Mesenchymal stem cell (in vitro differentiated cells and primary cell): ENCODE results near the gene BRCA1.
"Not testable (repeated sequence)": the region's sequence is repeated elsewhere in the genome, so short reads cannot be mapped to it uniquely, and the experiment has no call there.

Experiments used
- DNase-seq: peaks from one replicate; pipeline ENCODE4 v3.0.0-alpha.2; 2013
- H2AFZ ChIP-seq: one replicate; pipeline ENCODE4 v1.6.1; 2013; ENCODE audit warnings: low read depth, mild to moderate bottlenecking, control low read depth, inconsistent platforms, low read length, moderate library complexity
- H2AK5ac ChIP-seq: 2 replicates; pipeline ENCODE4 v1.6.1; 2013; ENCODE audit warnings: low read length, moderate library complexity, mild to moderate bottlenecking, inconsistent platforms; ENCODE audit not compliant: severe bottlenecking
- H2BK120ac ChIP-seq: one replicate; pipeline ENCODE4 v1.6.1; 2013; ENCODE audit warnings: low read depth, mild to moderate bottlenecking, inconsistent platforms, low read length, moderate library complexity
- H2BK12ac ChIP-seq, 2 experiments: one replicate each; pipeline ENCODE4 v1.6.1; 2013; ENCODE audit warnings: inconsistent platforms in 2 of 2, low read length in 2 of 2, mild to moderate bottlenecking in 2 of 2, moderate library complexity in 2 of 2, control low read depth in 1 of 2
- H2BK15ac ChIP-seq: one replicate; pipeline ENCODE4 v1.6.1; 2013; ENCODE audit warnings: mild to moderate bottlenecking, low read depth, inconsistent platforms; ENCODE audit not compliant: poor library complexity, severe bottlenecking
- H2BK5ac ChIP-seq: 2 replicates; pipeline ENCODE4 v1.6.1; 2013; ENCODE audit warnings: low read depth, mild to moderate bottlenecking, low read length, control low read depth, inconsistent platforms; ENCODE audit not compliant: poor library complexity, severe bottlenecking
- H3K14ac ChIP-seq, 2 experiments: one replicate each; pipeline ENCODE4 v1.6.1; 2013; ENCODE audit warnings: inconsistent platforms in 2 of 2, low read length in 2 of 2, control low read depth in 1 of 2, mild to moderate bottlenecking in 1 of 2, moderate library complexity in 1 of 2
- H3K18ac ChIP-seq, 2 experiments: one replicate each; pipeline ENCODE4 v1.6.1; 2013; ENCODE audit warnings: inconsistent platforms in 2 of 2, low read length in 2 of 2, control low read depth in 1 of 2, low read depth in 1 of 2, mild to moderate bottlenecking in 1 of 2
- H3K23ac ChIP-seq, 2 experiments: one replicate each; pipeline ENCODE4 v1.6.1; 2013; ENCODE audit warnings: inconsistent platforms in 2 of 2, low read length in 2 of 2, mild to moderate bottlenecking in 2 of 2, moderate library complexity in 2 of 2, control low read depth in 1 of 2
- H3K27ac ChIP-seq: 2 replicates; pipeline ENCODE4 v1.5.1; 2013; ENCODE audit warnings: mild to moderate bottlenecking, moderate library complexity, low read length, control low read depth, inconsistent platforms; ENCODE audit not compliant: poor library complexity, severe bottlenecking
- H3K27me3 ChIP-seq, 2 experiments: 2 replicates each; pipeline versions ENCODE4 v1.6.1 to v1.7.0; 2013; ENCODE audit warnings: low read length in 2 of 2, mild to moderate bottlenecking in 2 of 2, moderate library complexity in 2 of 2, control low read depth in 1 of 2, inconsistent platforms in 1 of 2; ENCODE audit not compliant: control insufficient read depth in 1 of 2, insufficient read depth in 1 of 2
- H3K36me3 ChIP-seq, 2 experiments: 2 replicates each; pipeline versions ENCODE4 v1.6.1 to v1.7.0; 2013; ENCODE audit warnings: low read length in 2 of 2, control low read depth in 1 of 2, inconsistent platforms in 1 of 2, low read depth in 1 of 2, mild to moderate bottlenecking in 1 of 2; ENCODE audit not compliant: insufficient read depth in 2 of 2, control insufficient read depth in 1 of 2
- H3K4ac ChIP-seq, 2 experiments: one replicate each; pipeline ENCODE4 v1.6.1; 2013; ENCODE audit warnings: inconsistent platforms in 2 of 2, low read length in 2 of 2, mild to moderate bottlenecking in 2 of 2, moderate library complexity in 2 of 2, control low read depth in 1 of 2, low read depth in 1 of 2
- H3K4me1 ChIP-seq: 2 replicates; pipeline ENCODE4 v1.6.1; 2013; ENCODE audit warnings: low read depth, low read length, control low read depth; ENCODE audit not compliant: control insufficient read depth, insufficient read depth
- H3K4me2 ChIP-seq: 2 replicates; pipeline ENCODE4 v1.6.1; 2013; ENCODE audit warnings: low read length, mild to moderate bottlenecking, inconsistent platforms; ENCODE audit not compliant: poor library complexity, severe bottlenecking
- H3K4me3 ChIP-seq, 2 experiments: 2 replicates each; pipeline versions ENCODE4 v1.5.1 to v1.7.0; 2013; ENCODE audit warnings: low read length in 2 of 2, mild to moderate bottlenecking in 2 of 2, control low read depth in 1 of 2, low read depth in 1 of 2; ENCODE audit not compliant: insufficient read depth in 1 of 2
- H3K79me1 ChIP-seq: replicated peaks from 2 replicates; pipeline ENCODE4 v1.6.1; 2013; ENCODE audit warnings: mild to moderate bottlenecking, control low read depth, low read length, inconsistent platforms; ENCODE audit not compliant: poor library complexity, severe bottlenecking
- H3K9ac ChIP-seq: 2 replicates; pipeline ENCODE4 v1.7.0; 2013; ENCODE audit warnings: mild to moderate bottlenecking, low read length, moderate library complexity
- H3K9me3 ChIP-seq: 2 replicates; pipeline ENCODE4 v1.7.0; 2013; ENCODE audit warnings: mild to moderate bottlenecking, low read length; ENCODE audit not compliant: control insufficient read depth
- H4K8ac ChIP-seq: one replicate; pipeline ENCODE4 v1.6.1; 2013; ENCODE audit warnings: inconsistent platforms, mild to moderate bottlenecking, low read length, moderate library complexity
- H4K91ac ChIP-seq: one replicate; pipeline ENCODE4 v1.6.1; 2013; ENCODE audit warnings: mild to moderate bottlenecking, low read length, inconsistent platforms
- WGBS: methylation state at CpG from one replicate; pipeline ENCODE4 v1.1.7; 2013; ENCODE audit warnings: mixed read lengths; 5-methylcytosine and 5-hydroxymethylcytosine counted together

BRCA1 gene

DNA sequence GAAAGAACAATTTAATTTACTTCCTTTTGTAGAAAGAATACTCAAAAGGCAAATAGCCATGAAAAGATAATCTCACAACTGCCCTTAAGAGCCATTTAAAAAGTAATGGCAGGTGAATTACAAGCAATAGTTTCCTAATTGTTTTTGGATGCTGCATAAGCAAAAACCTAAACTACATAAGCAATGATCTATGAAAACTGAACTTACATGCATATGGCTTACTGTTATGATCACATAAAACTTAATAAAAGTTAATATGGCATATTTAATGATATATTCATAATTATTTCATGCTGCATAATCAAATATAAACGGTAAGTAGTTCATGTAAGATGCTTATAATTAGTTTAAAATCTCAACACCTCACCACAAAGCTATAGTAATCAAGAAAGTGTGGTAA is 18.6 kb downstream of the BRCA1 start:
- Histone ChIP-seq H3K9ac (no peak overlapping the region), H2BK120ac (no peak overlapping the region), H3K9me3 (no peaks in the 10 kb centered on the region), H2BK5ac (no peak overlapping the region), H3K79me1 (no peaks in the 10 kb centered on the region), H3K4me2 (no peak overlapping the region), H3K4me3 (no peak overlapping the region), H3K4ac (no peak overlapping the region), H2BK15ac (no peak overlapping the region), H3K27me3 (no peaks in the 10 kb centered on the region), H2BK12ac (no peak overlapping the region), H3K23ac (no peak overlapping the region), H3K4me1 (no peaks in the 10 kb centered on the region), H3K27ac (no peak overlapping the region), H2AK5ac (no peak overlapping the region), H3K14ac (no peak overlapping the region), H4K91ac (no peak overlapping the region), H4K8ac (no peak overlapping the region), H3K36me3 (peaks cover 0 to 2% of the 10 kb centered on the region in 2 experiments), H2AFZ (no peak overlapping the region), H3K18ac (no peak overlapping the region)
- WGBS: no CpG with 5 or more reads among the region's 1 CpG
- no peak for DNase-seq

DNA sequence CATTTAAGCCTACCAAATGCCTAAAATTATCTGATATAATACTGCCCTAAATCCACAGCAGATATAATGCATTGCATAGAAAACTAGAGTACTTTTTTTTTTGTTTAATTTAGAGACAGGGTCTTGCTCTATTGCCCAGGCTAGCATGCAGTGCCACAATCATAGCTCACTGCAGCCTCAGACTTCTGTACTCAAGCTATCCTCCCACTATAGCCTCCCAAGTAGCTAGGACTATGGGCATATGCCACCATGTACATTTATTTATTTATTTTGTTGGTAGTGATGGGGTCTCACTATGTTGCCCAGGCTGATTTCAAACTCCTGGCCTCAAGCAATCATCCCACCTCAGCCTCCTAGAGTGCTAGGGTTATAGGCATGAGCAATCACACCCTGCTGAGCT is 20.0 kb downstream of the BRCA1 start:
- Histone ChIP-seq H2AFZ (no peak overlapping the region), H3K4me2 (no peak overlapping the region), H3K9me3 (no peaks in the 10 kb centered on the region), H3K27ac (no peak overlapping the region), H3K14ac (no peak overlapping the region), H4K91ac (no peak overlapping the region), H3K4ac (no peak overlapping the region), H3K4me3 (no peak overlapping the region), H2BK12ac (no peak overlapping the region), H2BK120ac (no peak overlapping the region), H2BK5ac (no peak overlapping the region), H3K4me1 (no peaks in the 10 kb centered on the region), H3K36me3 (peaks cover 0 to 2% of the 10 kb centered on the region in 2 experiments), H3K23ac (no peak overlapping the region), H3K79me1 (no peaks in the 10 kb centered on the region), H3K9ac (no peak overlapping the region), H2AK5ac (no peak overlapping the region), H3K18ac (no peak overlapping the region), H2BK15ac (no peak overlapping the region), H3K27me3 (no peaks in the 10 kb centered on the region), H4K8ac (no peak overlapping the region)
- DNase-seq: no peak

DNA sequence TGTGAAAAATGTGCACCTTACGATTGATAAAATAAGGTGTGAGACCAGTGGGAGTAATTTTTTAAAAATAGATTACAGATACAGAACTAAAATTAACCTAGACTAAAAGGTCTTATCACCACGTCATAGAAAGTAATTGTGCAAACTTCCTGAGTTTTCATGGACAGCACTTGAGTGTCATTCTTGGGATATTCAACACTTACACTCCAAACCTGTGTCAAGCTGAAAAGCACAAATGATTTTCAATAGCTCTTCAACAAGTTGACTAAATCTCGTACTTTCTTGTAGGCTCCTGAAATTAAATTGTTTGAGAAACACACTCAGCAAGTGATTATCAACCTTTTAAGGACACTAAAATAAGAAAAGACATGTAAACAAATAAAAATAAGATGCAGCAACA is 20.5 kb downstream of the BRCA1 start:
- H3K9me3 ChIP-seq: no peaks in the 10 kb centered on the region
- no peaks in the 10 kb centered on the region for H3K27me3 ChIP-seq
- H3K4me2 ChIP-seq: no peak overlapping the region
- no peak overlapping the region for H2BK5ac ChIP-seq
- no peaks in the 10 kb centered on the region for H3K79me1 ChIP-seq
- H2AK5ac ChIP-seq: no peak overlapping the region
- no peak overlapping the region for H3K23ac ChIP-seq
- H2BK12ac ChIP-seq: no peak overlapping the region
- no peak overlapping the region for H3K27ac ChIP-seq
- H3K4me3 ChIP-seq: no peak overlapping the region
- peaks cover 0 to 2% of the 10 kb centered on the region in 2 experiments for H3K36me3 ChIP-seq
- H2BK120ac ChIP-seq: no peak overlapping the region
- no peak overlapping the region for H4K91ac ChIP-seq
- H2AFZ ChIP-seq: no peak overlapping the region
- H3K14ac ChIP-seq: no peak overlapping the region
- no peak overlapping the region for H3K9ac ChIP-seq
- WGBS: 90% methylated on average over 2 of the region's 3 CpGs
- H3K4ac ChIP-seq: no peak overlapping the region
- no peaks in the 10 kb centered on the region for H3K4me1 ChIP-seq
- no peak overlapping the region for H2BK15ac ChIP-seq
- H3K18ac ChIP-seq: no peak overlapping the region
- no peak for DNase-seq
- H4K8ac ChIP-seq: no peak overlapping the region

DNA sequence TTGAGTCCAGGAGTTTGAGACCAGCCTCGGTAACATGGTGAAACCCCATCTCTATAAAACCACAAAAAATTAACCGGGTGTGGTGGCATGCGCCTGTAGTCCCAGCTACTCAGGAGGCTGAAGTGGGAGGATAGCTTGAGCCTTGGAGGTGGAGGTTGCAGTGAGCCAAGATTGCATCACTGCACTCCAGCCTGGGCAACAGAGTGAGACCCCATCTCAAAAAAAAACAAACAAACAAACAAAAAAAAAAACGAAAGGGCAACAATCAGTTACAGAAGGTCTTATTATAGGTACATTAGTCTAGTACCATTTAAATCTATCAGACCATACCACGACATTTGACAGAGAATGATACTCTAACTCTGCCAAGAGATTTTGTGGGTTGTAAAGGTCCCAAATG is 29.8 kb downstream of the BRCA1 start:
- H3K4me2 ChIP-seq, H3K9me3 ChIP-seq, H4K8ac ChIP-seq, H2BK5ac ChIP-seq, H3K79me1 ChIP-seq, H3K27me3 ChIP-seq, H3K14ac ChIP-seq, H3K4me3 ChIP-seq, H3K4me1 ChIP-seq, H3K18ac ChIP-seq, H3K23ac ChIP-seq, H4K91ac ChIP-seq, H2BK15ac ChIP-seq, H2BK120ac ChIP-seq, H3K4ac ChIP-seq, DNase-seq, H2AK5ac ChIP-seq, H2BK12ac ChIP-seq, H3K27ac ChIP-seq, H3K36me3 ChIP-seq, H2AFZ ChIP-seq, H3K9ac ChIP-seq: not testable (repeated sequence)
- no CpG with 5 or more reads among the region's 5 CpGs for WGBS
